ENCODE measurements around the gene NLGN1. TPM values are rescaled to one million over a fixed set of nuclear protein-coding genes. Genes with fewer than 3 reads are reported as not detected.

The NLGN1 gene
- total and polyA plus RNA-seq, 2 of the 8 experiments (the other 6 are each of a cell fraction or from before 2014, with no cell fraction given): 7.8 to 14.8 TPM

- no peak for TF ChIP-seq CHD7 (IDR thresholded peaks at IDR 0.05; ENCODE audit: insufficient replicate concordance, low read length)
- no peak for TF ChIP-seq BACH1 (IDR thresholded peaks at IDR 0.05; ENCODE audit: low read length)
Measured at GRCh38 chr3:173992416-173992815, 594.9 kb downstream of the NLGN1 start (continued).
